Fibroblast of mammary gland (primary cell): ENCODE results near the gene PRKG1.

Experiments
- DNase-seq: peaks from one replicate; pipeline ENCODE4 v3.0.0-alpha.2; 2010; ENCODE audit warnings: low read depth
- H3K4me3 ChIP-seq: 2 replicates; pipeline ENCODE4 v1.5.1; 2011; ENCODE audit warnings: low read depth, mild to moderate bottlenecking, low read length, moderate library complexity; ENCODE audit not compliant: control insufficient read depth
- TF ChIP-seq, protein P1 (sequence below): conservative IDR thresholded peaks from 2 replicates; pipeline ENCODE4 v1.5.1; 2011; ENCODE audit warnings: low read depth, low read length, inconsistent platforms; ENCODE audit not compliant: control insufficient read depth, insufficient read depth

Gene PRKG1

DNA sequence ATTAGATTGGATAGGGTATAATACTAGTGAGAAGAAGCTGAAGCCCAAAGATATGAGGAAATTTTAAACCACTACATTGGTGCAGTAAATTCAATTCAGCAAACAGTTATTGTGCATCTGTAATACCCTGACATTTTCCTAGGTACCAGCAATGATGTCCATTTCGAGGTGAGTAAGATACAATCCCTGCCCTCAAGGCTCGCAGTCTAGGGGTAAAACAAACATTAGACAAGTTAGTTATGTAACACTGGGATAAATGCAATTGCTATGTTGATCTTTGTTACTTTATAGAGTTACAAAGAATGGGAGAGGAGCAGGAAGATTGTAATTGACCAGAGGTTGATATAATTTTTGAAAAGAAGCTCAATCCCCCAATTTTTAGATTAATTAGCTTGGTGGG, 168.1 kb downstream of the PRKG1 start:
- TF ChIP-seq, protein P1, sequence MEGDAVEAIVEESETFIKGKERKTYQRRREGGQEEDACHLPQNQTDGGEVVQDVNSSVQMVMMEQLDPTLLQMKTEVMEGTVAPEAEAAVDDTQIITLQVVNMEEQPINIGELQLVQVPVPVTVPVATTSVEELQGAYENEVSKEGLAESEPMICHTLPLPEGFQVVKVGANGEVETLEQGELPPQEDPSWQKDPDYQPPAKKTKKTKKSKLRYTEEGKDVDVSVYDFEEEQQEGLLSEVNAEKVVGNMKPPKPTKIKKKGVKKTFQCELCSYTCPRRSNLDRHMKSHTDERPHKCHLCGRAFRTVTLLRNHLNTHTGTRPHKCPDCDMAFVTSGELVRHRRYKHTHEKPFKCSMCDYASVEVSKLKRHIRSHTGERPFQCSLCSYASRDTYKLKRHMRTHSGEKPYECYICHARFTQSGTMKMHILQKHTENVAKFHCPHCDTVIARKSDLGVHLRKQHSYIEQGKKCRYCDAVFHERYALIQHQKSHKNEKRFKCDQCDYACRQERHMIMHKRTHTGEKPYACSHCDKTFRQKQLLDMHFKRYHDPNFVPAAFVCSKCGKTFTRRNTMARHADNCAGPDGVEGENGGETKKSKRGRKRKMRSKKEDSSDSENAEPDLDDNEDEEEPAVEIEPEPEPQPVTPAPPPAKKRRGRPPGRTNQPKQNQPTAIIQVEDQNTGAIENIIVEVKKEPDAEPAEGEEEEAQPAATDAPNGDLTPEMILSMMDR = no peak
- no peak for DNase-seq

GRCh38 chr10:51244309-51244708, 170.0 kb downstream of the PRKG1 start:
- H3K4me3 ChIP-seq = no peak overlapping the region
- TF ChIP-seq, protein P1 = no peak
- no peak for DNase-seq

More for the DNA sequence above, 168.1 kb downstream of the PRKG1 start:
- H3K4me3 ChIP-seq = no peak overlapping the region

DNA sequence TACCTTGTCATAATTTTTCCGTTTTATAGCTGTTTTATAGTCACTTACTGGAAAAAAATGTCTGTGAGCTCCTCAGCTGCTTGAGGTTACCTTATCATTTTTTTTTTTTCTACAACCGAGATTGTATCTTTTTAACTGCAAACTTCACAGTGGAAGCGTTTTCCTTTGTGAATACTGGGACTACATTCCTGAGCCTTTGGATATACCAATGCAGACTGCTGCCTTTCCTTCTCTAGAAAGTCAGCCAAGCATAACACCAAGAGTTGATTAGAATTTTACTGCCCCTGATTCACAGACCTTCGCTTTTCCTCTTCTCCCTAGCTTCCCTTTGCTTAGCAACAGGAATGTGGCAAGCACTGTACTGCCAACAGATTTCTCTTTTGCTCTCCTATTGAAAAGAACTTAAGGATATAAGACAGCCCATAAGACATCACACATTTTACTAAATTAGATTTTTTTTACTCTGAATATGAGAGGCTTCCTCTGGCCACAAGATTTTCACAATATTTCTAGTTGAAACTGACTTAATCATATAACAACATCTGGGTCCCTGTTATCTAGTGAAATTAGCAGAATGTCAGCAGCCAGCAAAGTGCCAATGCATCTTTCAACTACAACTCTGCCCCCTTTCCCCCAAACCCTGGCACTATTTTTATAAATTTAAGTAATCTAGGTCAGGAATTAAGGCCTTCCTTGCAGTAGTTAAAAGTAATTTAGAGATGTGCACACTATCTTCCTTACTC, 170.6 kb downstream of the PRKG1 start:
- DNase-seq = peak; percentile 40

DNA sequence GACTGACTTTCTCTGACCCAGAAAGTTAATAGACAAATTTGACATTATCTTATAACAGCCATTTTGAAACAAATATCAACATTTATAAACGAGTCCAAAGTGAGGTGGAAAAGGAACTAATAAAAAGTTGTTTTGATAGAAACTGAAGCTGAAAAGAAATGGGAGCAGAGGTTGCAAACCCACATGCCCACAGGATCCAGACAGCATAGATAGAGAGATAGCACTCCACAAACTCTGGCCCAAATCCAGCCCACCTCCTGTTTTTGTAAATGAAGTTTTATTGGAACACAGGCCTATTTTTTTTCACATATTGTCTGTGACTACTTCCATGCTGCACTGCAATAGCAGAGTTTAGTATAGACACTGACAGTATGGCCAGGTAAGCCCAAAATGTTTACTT, 171.9 kb downstream of the PRKG1 start:
- DNase-seq = no peak
- H3K4me3 ChIP-seq = no peak overlapping the region
- TF ChIP-seq, protein P1 = no peak

More for the DNA sequence above, 170.6 kb downstream of the PRKG1 start:
- no peak overlapping the region for H3K4me3 ChIP-seq
- TF ChIP-seq, protein P1 = no peak

GRCh38 chr10:51250278-51250920, 176.1 kb downstream of the PRKG1 start:
- H3K4me3 ChIP-seq = no peak overlapping the region
- no peak for DNase-seq
- TF ChIP-seq, protein P1 = no peak

GRCh38 chr10:51251110-51251509, 176.8 kb downstream of the PRKG1 start:
- no peak for DNase-seq
- no peak overlapping the region for H3K4me3 ChIP-seq
- TF ChIP-seq, protein P1 = no peak
